ENCODE results near the gene IGSF3.

- TF ChIP-seq ISL1 (CRISPR knock-in tag; IDR thresholded peaks at IDR 0.05) (no peak), ARNTL (CRISPR knock-in tag; IDR thresholded peaks at IDR 0.05; ENCODE audit: borderline replicate concordance, low read depth) (no peak)
- TF ChIP-seq, protein P1, sequence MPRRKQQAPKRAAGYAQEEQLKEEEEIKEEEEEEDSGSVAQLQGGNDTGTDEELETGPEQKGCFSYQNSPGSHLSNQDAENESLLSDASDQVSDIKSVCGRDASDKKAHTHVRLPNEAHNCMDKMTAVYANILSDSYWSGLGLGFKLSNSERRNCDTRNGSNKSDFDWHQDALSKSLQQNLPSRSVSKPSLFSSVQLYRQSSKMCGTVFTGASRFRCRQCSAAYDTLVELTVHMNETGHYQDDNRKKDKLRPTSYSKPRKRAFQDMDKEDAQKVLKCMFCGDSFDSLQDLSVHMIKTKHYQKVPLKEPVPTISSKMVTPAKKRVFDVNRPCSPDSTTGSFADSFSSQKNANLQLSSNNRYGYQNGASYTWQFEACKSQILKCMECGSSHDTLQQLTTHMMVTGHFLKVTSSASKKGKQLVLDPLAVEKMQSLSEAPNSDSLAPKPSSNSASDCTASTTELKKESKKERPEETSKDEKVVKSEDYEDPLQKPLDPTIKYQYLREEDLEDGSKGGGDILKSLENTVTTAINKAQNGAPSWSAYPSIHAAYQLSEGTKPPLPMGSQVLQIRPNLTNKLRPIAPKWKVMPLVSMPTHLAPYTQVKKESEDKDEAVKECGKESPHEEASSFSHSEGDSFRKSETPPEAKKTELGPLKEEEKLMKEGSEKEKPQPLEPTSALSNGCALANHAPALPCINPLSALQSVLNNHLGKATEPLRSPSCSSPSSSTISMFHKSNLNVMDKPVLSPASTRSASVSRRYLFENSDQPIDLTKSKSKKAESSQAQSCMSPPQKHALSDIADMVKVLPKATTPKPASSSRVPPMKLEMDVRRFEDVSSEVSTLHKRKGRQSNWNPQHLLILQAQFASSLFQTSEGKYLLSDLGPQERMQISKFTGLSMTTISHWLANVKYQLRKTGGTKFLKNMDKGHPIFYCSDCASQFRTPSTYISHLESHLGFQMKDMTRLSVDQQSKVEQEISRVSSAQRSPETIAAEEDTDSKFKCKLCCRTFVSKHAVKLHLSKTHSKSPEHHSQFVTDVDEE (CRISPR knock-in tag; IDR thresholded peaks at IDR 0.05) = no peak
Measured at GRCh38 chr1:116693759-116694480, 26.4 kb upstream of the IGSF3 start.

Measured in SK-N-SH treated with all-trans-retinoic acid at 6 μM for 48 hours (cell line).